Pancreas (tissue), 10 donors: ENCODE measurements around the gene LYZL1. TPM values are rescaled to one million over a fixed set of nuclear protein-coding genes. Genes with fewer than 3 reads are reported as not detected.

Experiments used
- ATAC-seq, 4 donors: fragments of 200-7000 bp; cut with Tn5 transposase; one replicate each; pipeline versions ENCODE4 v1.8.0 to v1.9.1; 2020; ENCODE audit warnings: mild to moderate bottlenecking in 4 of 4, moderate library complexity in 4 of 4
- DNase-seq, 6 donors: peaks; one replicate each; pipeline ENCODE4 v3.0.0-alpha.2; 2020
- FAIRE-seq: peaks from 2 replicates; lab custom pipeline; 2012; peaks lifted over from hg19 to GRCh38; lab: Jason Lieb, UNC
- H3K27ac ChIP-seq, 4 donors: fragments of 200-600 bp; sonication (generic); 1 replicate in 3 of 4; 2 replicates in 1 of 4; pipeline versions ENCODE4 v1.5.0 to v1.8.0; 2020
- H3K27me3 ChIP-seq, 4 donors: fragments of 200-600 bp; one replicate each; pipeline ENCODE4 v1.8.0; 2021
- H3K36me3 ChIP-seq, 3 donors: fragments of 200-600 bp; sonication (generic) in 1 of 3; one replicate each; pipeline versions ENCODE4 v1.5.0 to v1.8.0; 2020 to 2021
- H3K4me1 ChIP-seq, 3 donors: fragments of 200-600 bp; one replicate each; pipeline ENCODE4 v1.8.0; 2021
- H3K4me3 ChIP-seq, 4 donors: fragments of 200-600 bp; sonication (generic) in 2 of 4; one replicate each; pipeline versions ENCODE4 v1.5.0 to v1.8.0; 2020 to 2021
- H3K9me3 ChIP-seq, 4 donors: fragments of 200-600 bp; one replicate each; pipeline ENCODE4 v1.8.0; 2021
- WGBS, 2 donors: extraction: QIAGEN DNeasy Blood & Tissue Kit; methylation state at CpG; one replicate each; pipeline ENCODE4 v1.1.7; 2013; 5-methylcytosine and 5-hydroxymethylcytosine counted together
- intact Hi-C, 3 donors: fragments of 100-400 bp; cut with DNase I; formaldehyde crosslinking; loops; one replicate each; pipeline versions ENCODE4 v1.11.1 to v1.14.2; 2022
- polyA plus RNA-seq, 2 donors: library from polyadenylated mRNA; stranded (reverse); fragments of 200-250 nt; gene quantifications; one replicate each; pipeline ENCODE4 v1.2.3, GENCODE V29; 2013
- total RNA-seq, 6 donors: library from RNA; stranded (reverse); fragmentation: NEBNext Ultra II Directional in 4 of 6; extraction: Animal tissue kit (Norgen Biotek cat#: 25700) in 4 of 6; gene quantifications; one replicate each; pipeline versions ENCODE4 v1.2.1 to v1.2.4, GENCODE V29; 2021 to 2023
- TF ChIP-seq, protein P1 (sequence below), 4 donors: fragments of 200-600 bp; sonication (generic) in 3 of 4; IDR thresholded peaks; one replicate each; pipeline versions ENCODE4 v1.5.0 to v1.8.0; 2021; ENCODE audit warnings: antibody characterized with exemption in 4 of 4
- donor health status: healthy with polysubstance abuse.
- donor health status: DM: no; HTN: no; CAD: no; lungs with moderate emphysema.
- donor health status: DM: no; HTN: no; CAD: no.
- donor health status: control.
- donor health status: control.
- donor health status: Bipolar disorder and iron deficiency.
- donor health status: DM: yes; HTN: yes; CAD: no.
- donor health status: DM: no; HTN: no; CAD: no.
- donor health status: DM: no; HTN: no; CAD: no.
- donor health status: DM: yes; HTN: yes; CAD: no.

Gene LYZL1
- total and polyA plus RNA-seq, 8 donors, result not detected

DNA sequence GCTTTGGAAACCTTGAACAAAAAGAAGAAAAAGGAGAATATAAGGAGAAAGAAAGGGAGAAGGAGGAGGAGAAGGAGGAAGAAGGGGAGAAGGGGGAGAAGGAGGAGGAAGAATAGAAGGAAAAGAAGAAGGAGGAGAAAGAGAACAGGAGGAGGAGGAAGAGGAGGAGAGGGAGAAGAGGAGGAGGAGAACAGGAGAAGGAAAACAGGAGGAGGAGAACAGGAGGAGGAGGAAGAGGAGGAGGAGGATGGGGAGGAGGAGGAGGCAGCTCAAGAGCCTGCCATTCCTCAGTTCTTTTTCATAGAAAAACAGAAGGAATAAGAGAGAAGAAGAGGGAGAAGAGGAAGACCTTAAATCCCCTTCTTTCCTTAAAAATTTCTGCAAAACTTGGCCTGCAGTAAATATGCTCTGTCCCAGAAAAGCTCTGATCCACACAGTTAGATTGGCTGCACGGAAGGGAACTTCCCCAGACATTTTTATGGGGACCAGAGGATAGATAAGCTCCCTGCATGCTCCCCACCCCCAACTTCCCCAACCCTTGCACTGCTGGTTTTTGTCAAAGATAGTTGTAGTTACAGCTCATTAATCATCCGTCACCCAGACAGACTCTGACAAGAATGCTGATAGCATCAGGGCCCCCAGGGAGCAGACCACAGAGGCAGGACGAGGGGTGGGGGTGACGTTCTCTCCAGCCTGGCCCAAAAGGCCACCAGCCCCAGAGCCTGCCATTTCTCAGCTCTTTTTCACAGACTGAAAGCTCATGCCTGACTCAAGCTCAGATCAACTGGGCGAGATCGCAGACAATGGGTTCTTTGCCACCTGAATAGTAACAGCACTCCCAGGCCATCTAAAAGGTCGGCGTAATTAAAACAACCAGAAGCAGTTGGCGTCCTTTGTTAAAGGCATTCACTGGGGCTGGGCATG is 34.5 kb upstream of the LYZL1 start:
- Histone ChIP-seq H3K4me1 (no peaks in the 10 kb centered on the region), H3K27me3 (no peaks in the 10 kb centered on the region), H3K4me3 (no peak overlapping the region), H3K27ac (peak overlapping the region in 1 of 4 donors; percentile 27), H3K36me3 (no peaks in the 10 kb centered on the region), H3K9me3 (no peaks in the 10 kb centered on the region)
- ATAC-seq (peak in 3 of 4 donors; percentile 34 to 78 (median 62)), FAIRE-seq (no peak), DNase-seq (peak in 1 of 6 donors; percentile 6)
- TF ChIP-seq, protein P1, sequence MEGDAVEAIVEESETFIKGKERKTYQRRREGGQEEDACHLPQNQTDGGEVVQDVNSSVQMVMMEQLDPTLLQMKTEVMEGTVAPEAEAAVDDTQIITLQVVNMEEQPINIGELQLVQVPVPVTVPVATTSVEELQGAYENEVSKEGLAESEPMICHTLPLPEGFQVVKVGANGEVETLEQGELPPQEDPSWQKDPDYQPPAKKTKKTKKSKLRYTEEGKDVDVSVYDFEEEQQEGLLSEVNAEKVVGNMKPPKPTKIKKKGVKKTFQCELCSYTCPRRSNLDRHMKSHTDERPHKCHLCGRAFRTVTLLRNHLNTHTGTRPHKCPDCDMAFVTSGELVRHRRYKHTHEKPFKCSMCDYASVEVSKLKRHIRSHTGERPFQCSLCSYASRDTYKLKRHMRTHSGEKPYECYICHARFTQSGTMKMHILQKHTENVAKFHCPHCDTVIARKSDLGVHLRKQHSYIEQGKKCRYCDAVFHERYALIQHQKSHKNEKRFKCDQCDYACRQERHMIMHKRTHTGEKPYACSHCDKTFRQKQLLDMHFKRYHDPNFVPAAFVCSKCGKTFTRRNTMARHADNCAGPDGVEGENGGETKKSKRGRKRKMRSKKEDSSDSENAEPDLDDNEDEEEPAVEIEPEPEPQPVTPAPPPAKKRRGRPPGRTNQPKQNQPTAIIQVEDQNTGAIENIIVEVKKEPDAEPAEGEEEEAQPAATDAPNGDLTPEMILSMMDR (IDR thresholded peaks at IDR 0.05), result no peak
- intact Hi-C loops, result no loop called here
- 13 to 15% methylated on average over 9 of the region's 9 CpGs for WGBS, 2 donors

- no peak for FAIRE-seq
- H3K4me3 ChIP-seq, result no peak overlapping the region
- intact Hi-C loops, result no loop called here
- DNase-seq, result no peak
- WGBS, 2 donors, result 25 to 41% methylated on average over 3 of the region's 3 CpGs
- no peaks in the 10 kb centered on the region for H3K27me3 ChIP-seq
- H3K9me3 ChIP-seq, result no peaks in the 10 kb centered on the region
- peak overlapping the region in 1 of 4 donors; percentile 27 for H3K27ac ChIP-seq
- H3K36me3 ChIP-seq, result no peaks in the 10 kb centered on the region
- H3K4me1 ChIP-seq, result no peaks in the 10 kb centered on the region
- TF ChIP-seq, protein P1 (IDR thresholded peaks at IDR 0.05), result no peak
- ATAC-seq, result no peak
Measured at GRCh38 chr10:29255104-29255503, 33.8 kb upstream of the LYZL1 start.

- no peak for FAIRE-seq
- no peak for DNase-seq
- ATAC-seq, result no peak
- Histone ChIP-seq H3K27ac (no peak overlapping the region), H3K4me1 (no peaks in the 10 kb centered on the region), H3K9me3 (no peaks in the 10 kb centered on the region), H3K27me3 (no peaks in the 10 kb centered on the region), H3K36me3 (no peaks in the 10 kb centered on the region), H3K4me3 (no peak overlapping the region)
- intact Hi-C loops, result no loop called here
- WGBS, 2 donors, result 63 to 82% methylated on average over 7 of the region's 7 CpGs
- TF ChIP-seq, protein P1 (IDR thresholded peaks at IDR 0.05), result no peak
Measured at GRCh38 chr10:29256019-29256418, 32.9 kb upstream of the LYZL1 start.

DNA sequence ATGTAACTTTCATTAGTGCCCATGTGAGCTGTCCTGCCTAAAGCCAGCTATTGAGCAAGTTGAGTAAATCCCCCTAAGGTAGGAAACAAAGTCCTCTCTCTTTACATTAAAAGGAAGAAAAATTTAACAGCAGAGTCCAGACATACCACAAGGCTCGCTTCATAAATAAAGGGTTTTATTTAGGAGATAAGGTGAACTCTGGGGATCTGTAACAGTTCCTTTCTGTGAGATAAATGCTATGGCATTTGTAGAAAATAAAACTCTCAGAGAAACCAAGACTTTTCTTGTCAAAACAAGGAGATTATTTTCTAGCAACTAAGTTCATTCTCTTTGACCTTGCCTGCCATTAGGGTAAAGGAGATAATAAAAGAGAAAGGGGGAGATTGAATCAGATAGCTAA is 32.3 kb upstream of the LYZL1 start:
- no peak overlapping the region for H3K4me3 ChIP-seq

More for the DNA sequence above, 32.3 kb upstream of the LYZL1 start:
- Histone ChIP-seq H3K9me3 (no peaks in the 10 kb centered on the region), H3K4me1 (no peaks in the 10 kb centered on the region), H3K27me3 (no peaks in the 10 kb centered on the region), H3K27ac (no peak overlapping the region), H3K36me3 (no peaks in the 10 kb centered on the region)
- intact Hi-C loops, result no loop called here
- FAIRE-seq (no peak), DNase-seq (no peak), ATAC-seq (no peak)
- TF ChIP-seq, protein P1 (IDR thresholded peaks at IDR 0.05), result no peak
- 33 to 57% methylated on average over 1 of the region's 1 CpG for WGBS, 2 donors
